ENCODE measurements around the gene LTB.

GRCh38 chr6:31622684-31623091 is 40.5 kb upstream of the LTB start:
- TF ChIP-seq, protein P1, sequence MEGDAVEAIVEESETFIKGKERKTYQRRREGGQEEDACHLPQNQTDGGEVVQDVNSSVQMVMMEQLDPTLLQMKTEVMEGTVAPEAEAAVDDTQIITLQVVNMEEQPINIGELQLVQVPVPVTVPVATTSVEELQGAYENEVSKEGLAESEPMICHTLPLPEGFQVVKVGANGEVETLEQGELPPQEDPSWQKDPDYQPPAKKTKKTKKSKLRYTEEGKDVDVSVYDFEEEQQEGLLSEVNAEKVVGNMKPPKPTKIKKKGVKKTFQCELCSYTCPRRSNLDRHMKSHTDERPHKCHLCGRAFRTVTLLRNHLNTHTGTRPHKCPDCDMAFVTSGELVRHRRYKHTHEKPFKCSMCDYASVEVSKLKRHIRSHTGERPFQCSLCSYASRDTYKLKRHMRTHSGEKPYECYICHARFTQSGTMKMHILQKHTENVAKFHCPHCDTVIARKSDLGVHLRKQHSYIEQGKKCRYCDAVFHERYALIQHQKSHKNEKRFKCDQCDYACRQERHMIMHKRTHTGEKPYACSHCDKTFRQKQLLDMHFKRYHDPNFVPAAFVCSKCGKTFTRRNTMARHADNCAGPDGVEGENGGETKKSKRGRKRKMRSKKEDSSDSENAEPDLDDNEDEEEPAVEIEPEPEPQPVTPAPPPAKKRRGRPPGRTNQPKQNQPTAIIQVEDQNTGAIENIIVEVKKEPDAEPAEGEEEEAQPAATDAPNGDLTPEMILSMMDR (conservative IDR thresholded peaks at IDR 0.05): no peak
- no peak for TF ChIP-seq ZFX (IDR thresholded peaks at IDR 0.05)

Data from C4-2B (cell line).